ENCODE measurements around the gene TRIO.

The TRIO gene

GRCh38 chr5:14445013-14445412 lies 301.9 kb downstream of the TRIO start:
- DNase-seq, result no peak

- no peak for DNase-seq
Measured at GRCh38 chr5:14445576-14446290, 302.6 kb downstream of the TRIO start.

GRCh38 chr5:14447958-14448911 lies 305.1 kb downstream of the TRIO start:
- DNase-seq, result no peak

DNA sequence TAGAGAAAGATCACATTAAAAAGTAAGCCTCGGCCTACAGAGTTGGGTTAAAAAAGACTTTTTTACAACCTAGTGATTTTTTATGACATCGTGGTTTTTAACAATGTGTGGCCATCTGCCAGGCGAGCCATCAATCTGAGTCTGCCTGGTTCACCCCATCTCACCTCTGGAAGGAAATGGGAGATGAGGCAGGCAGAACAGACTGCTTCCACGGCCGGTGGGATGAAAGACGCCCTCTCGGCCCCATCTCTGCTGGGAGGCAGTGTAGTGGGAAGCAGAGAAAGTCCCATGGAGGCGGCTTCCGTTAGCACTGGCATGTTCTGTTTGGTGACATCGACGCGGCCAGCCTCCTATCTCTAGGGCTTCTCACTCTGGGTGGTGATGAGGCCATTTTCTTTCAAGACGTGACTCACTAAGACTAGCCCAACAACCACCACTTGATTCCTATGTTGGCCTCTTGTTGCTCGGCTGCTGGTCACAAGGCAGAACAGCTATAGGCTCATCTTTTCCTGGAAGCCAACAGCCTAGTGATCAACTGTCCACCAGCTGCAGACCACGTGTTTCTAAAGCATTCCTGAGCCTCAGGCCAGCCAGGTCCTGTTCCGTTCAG lies 306.0 kb downstream of the TRIO start:
- peak; percentile 85 for DNase-seq

GRCh38 chr5:14450018-14450524 lies 306.9 kb downstream of the TRIO start:
- peak; percentile 62 for DNase-seq

- no peak for DNase-seq
Measured at GRCh38 chr5:14450742-14451141, 307.6 kb downstream of the TRIO start.

GRCh38 chr5:14451871-14452270 lies 308.7 kb downstream of the TRIO start:
- DNase-seq, result no peak

- no peak for DNase-seq
Measured at GRCh38 chr5:14452685-14453454, 309.7 kb downstream of the TRIO start.

- no peak for DNase-seq
Measured at GRCh38 chr5:14453481-14453880, 310.3 kb downstream of the TRIO start.

- DNase-seq, result no peak
Measured at GRCh38 chr5:14455814-14456321, 312.7 kb downstream of the TRIO start.

- no peak for DNase-seq
Measured at GRCh38 chr5:14457476-14457875, 314.3 kb downstream of the TRIO start.

DNA sequence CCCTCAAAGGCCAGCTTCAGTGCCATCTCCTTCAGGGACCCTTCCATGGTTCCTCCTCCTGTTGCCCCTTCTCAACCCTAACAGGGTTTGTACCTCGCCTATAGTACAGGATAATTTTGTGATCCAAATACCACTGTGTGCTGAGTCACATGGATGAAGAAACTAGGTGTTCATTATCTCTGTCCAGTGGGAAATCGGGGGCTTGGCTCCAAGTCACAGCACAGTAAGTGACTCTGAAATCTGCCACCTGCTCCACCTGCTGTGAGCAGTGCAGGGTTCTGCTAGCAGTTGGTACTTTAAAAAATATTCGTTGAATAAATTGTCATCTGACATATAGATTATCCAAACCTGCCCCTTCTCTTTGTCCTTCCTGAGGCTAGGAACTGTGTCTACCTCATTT lies 315.3 kb downstream of the TRIO start:
- DNase-seq, result no peak

- DNase-seq, result no peak
Measured at GRCh38 chr5:14460844-14461398, 317.8 kb downstream of the TRIO start.

DNA sequence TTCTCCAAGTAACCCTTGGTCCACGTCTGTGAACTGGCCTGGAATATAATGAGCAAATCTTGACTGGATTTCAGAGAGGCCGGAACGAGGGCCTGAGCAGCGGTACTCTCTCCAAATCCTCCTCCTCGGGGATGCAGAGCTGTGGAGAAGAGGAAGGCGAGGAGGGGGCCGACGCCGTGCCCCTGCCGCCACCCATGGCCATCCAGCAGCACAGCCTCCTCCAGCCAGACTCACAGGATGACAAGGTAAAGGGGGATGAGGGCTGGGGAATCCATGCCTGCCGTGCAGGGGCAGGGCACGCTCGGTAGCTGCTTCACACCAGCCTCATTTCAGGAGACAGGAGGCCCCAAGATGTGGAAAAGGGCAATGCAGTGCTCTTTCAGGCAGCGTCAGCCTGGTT lies 319.5 kb downstream of the TRIO start:
- DNase-seq, result no peak

DNA sequence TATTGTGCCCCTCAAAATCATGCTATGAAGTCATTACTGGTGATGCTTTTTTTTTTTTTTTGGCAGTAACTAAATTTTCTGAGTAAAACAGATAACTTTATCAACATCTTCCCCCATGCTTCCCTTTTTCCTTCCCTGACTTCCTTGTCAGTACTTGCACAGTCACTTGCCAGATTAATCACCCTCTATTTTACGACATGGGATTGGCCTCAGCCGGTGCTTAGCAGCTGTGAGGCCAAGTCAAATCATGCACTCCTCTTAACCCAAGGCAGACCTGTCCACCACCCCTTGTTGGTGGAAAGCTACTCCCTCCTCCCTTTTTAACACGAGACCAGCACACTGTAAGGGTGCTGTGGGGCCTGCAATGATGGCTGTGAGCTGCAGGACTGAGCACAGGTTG lies 320.5 kb downstream of the TRIO start:
- no peak for DNase-seq

DNA sequence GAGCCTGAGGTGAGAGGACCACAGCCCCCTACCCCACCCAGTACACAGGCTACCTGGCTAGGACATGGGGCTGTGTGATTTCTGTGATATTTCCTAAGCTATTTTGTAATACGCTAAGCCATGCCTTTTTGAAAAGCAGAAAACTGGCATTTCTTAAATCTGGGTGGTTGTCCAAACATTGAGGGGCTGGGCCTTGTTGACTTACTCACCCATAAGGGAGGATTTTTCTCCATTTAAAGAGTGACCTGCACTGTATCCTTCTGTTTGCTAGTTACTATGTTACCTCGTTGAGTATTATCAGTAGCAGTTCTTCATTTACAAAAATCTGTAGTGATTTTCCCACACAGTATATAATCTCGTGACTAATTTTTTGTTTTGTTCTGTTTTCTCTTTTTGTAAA lies 321.0 kb downstream of the TRIO start:
- DNase-seq, result no peak

DNA sequence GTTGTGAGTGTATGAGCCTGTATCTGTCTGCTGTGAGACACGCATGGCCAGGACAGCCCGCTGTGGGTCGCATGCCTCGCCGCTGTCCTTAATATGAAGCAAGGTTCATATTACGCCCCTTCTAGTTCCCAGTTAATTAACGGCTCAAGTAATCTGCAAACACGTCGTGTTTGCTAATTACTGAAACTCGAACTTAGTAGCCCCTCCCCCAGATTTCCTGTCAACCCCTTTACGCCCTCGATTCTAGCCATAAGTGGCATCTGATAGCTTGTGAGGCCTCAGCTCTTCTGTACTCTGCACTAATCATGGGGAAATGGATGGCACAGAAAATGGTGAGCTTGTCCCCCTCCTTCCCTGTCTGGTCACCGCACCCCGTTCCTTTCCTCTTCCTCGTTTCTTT lies 321.5 kb downstream of the TRIO start:
- no peak for DNase-seq

- no peak for DNase-seq
Measured at GRCh38 chr5:14465116-14465515, 322.0 kb downstream of the TRIO start.

DNA sequence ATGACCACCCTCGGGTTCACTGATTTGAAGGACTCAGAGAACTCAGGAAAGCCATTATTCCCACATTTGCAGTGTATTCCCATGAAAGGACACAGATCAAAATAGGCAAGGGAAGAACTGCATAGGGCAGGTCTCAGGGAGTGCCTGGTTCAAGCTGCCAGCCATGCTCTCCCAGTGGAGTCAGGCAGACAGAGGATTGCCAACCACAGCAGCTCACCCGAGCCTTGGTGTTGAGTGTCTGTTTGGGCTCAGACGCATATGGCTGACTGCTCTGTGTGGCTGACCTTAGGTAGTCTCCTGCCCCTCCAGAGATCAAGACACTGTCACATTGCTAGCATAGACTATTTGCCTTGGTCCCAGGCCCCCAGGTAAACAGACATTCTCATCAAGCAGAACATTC lies 322.6 kb downstream of the TRIO start:
- DNase-seq, result no peak

GRCh38 chr5:14467251-14467650 lies 324.1 kb downstream of the TRIO start:
- DNase-seq, result no peak

GRCh38 chr5:14467886-14468285 lies 324.7 kb downstream of the TRIO start:
- no peak for DNase-seq
